Osteocyte (in vitro differentiated cells): ENCODE data around the gene HSD17B3. TPM values are rescaled to one million over a fixed set of nuclear protein-coding genes. Genes with fewer than 3 reads are reported as not detected.
A peak's percentile ranks its signal among the peaks of the same experiment; 100 is the strongest.

Experiments used
- DNase-seq: peaks from one replicate; pipeline ENCODE4 v3.0.0; 2021; ENCODE audit warnings: mixed read lengths; ENCODE audit not compliant: unreplicated experiment; ENCODE audit errors: extremely low spot score
- H3K27ac Mint-ChIP-seq: one replicate; pipeline ENCODE4 v1.8.0; 2021; ENCODE audit warnings: mild to moderate bottlenecking, mixed read lengths; ENCODE audit not compliant: unreplicated experiment
- H3K27me3 Mint-ChIP-seq: one replicate; pipeline ENCODE4 v1.8.0; 2021; ENCODE audit warnings: mixed read lengths; ENCODE audit not compliant: unreplicated experiment
- H3K36me3 Mint-ChIP-seq: one replicate; pipeline ENCODE4 v1.8.0; 2021; ENCODE audit warnings: mixed read lengths; ENCODE audit not compliant: unreplicated experiment
- H3K4me1 Mint-ChIP-seq: one replicate; pipeline ENCODE4 v1.8.0; 2021; ENCODE audit warnings: mixed read lengths; ENCODE audit not compliant: unreplicated experiment
- H3K4me3 Mint-ChIP-seq: one replicate; pipeline ENCODE4 v1.8.0; 2021; ENCODE audit warnings: mild to moderate bottlenecking, moderate library complexity, mixed read lengths; ENCODE audit not compliant: unreplicated experiment
- H3K9me3 Mint-ChIP-seq: one replicate; pipeline ENCODE4 v1.8.0; 2021; ENCODE audit warnings: mixed read lengths; ENCODE audit not compliant: unreplicated experiment
- CTCF ChIP-seq: fragments of 200-600 bp; sonication (generic); IDR thresholded peaks from 2 replicates; pipeline ENCODE4 v1.5.0; 2021; ENCODE audit warnings: antibody characterized with exemption, mild to moderate bottlenecking, moderate library complexity
- long read RNA-seq: library from polyadenylated mRNA; unstranded; transcript quantifications from one replicate; pipeline ENCODE4 v2.0.0, GENCODE V29; 2021
- total RNA-seq: library from RNA; stranded (reverse); gene quantifications from 2 replicates; pipeline ENCODE4 v1.2.1, GENCODE V29; 2021

The HSD17B3 gene
- not detected in 2 replicates for total RNA-seq
- long read RNA-seq = 0 reads

- no peaks in the 10 kb centered on the region for H3K9me3 Mint-ChIP-seq
- TF ChIP-seq CTCF = no peak
- DNase-seq = no peak
- H3K36me3 Mint-ChIP-seq = no peaks in the 10 kb centered on the region
- no peak within 1 kb of the TSS for H3K27ac Mint-ChIP-seq
- no peaks in the 10 kb centered on the region for H3K27me3 Mint-ChIP-seq
- H3K4me3 Mint-ChIP-seq = no peak within 1 kb of the TSS
- peaks cover 17% of the 10 kb centered on the region for H3K4me1 Mint-ChIP-seq
Measured at GRCh38 chr9:96302021-96302420, at the start of gene HSD17B3. Gene HSD17B3, minus strand, starts transcription at chr9:96302176. Its CDS starts 72 bp downstream, at chr9:96302104.

GRCh38 chr9:96350866-96351265, 48.9 kb upstream of the HSD17B3 start:
- Mint-ChIP-seq H3K27ac (no peak overlapping the region), H3K27me3 (no peaks in the 10 kb centered on the region), H3K4me1 (no peaks in the 10 kb centered on the region), H3K4me3 (no peak overlapping the region), H3K36me3 (peaks cover 21% of the 10 kb centered on the region), H3K9me3 (no peaks in the 10 kb centered on the region)
- TF ChIP-seq CTCF = no peak
- no peak for DNase-seq

- Mint-ChIP-seq H3K9me3 (no peaks in the 10 kb centered on the region), H3K4me3 (no peak overlapping the region), H3K27me3 (no peaks in the 10 kb centered on the region), H3K4me1 (peaks cover 12% of the 10 kb centered on the region), H3K36me3 (peaks cover 15% of the 10 kb centered on the region), H3K27ac (no peak overlapping the region)
- TF ChIP-seq CTCF = no peak
- DNase-seq = no peak
Measured at GRCh38 chr9:96348261-96348660, 46.3 kb upstream of the HSD17B3 start.

GRCh38 chr9:96345551-96345950, 43.6 kb upstream of the HSD17B3 start:
- no peak for TF ChIP-seq CTCF
- Mint-ChIP-seq H3K36me3 (peaks cover 9% of the 10 kb centered on the region), H3K27me3 (no peaks in the 10 kb centered on the region), H3K27ac (peak overlapping the region; percentile 25), H3K9me3 (no peaks in the 10 kb centered on the region), H3K4me3 (no peak overlapping the region), H3K4me1 (peaks cover 17% of the 10 kb centered on the region)
- DNase-seq = no peak

GRCh38 chr9:96344458-96345180, 42.6 kb upstream of the HSD17B3 start:
- peak overlapping the region; percentile 84 for H3K27ac Mint-ChIP-seq
- peaks cover 24% of the 10 kb centered on the region for H3K4me1 Mint-ChIP-seq

More at GRCh38 chr9:96344458-96345180, 42.6 kb upstream of the HSD17B3 start:
- no peaks in the 10 kb centered on the region for H3K27me3 Mint-ChIP-seq
- no peak for DNase-seq
- no peaks in the 10 kb centered on the region for H3K9me3 Mint-ChIP-seq
- H3K36me3 Mint-ChIP-seq = peaks cover 11% of the 10 kb centered on the region
- TF ChIP-seq CTCF = no peak
- no peak overlapping the region for H3K4me3 Mint-ChIP-seq
